Mesodermal cell (in vitro differentiated cells): ENCODE measurements around the gene PRRC2C.
"Not testable (repeated sequence)": the region's sequence is repeated elsewhere in the genome, so short reads cannot be mapped to it uniquely, and the experiment has no call there.

Experiments
- H3K27ac ChIP-seq: 2 replicates; pipeline ENCODE4 v1.7.0; 2013; ENCODE audit warnings: mild to moderate bottlenecking, low read depth, low read length, moderate library complexity; ENCODE audit not compliant: severe bottlenecking
- H3K36me3 ChIP-seq: 2 replicates; pipeline ENCODE4 v1.7.1; 2013; ENCODE audit warnings: mild to moderate bottlenecking, low read length, moderate library complexity; ENCODE audit not compliant: control insufficient read depth, insufficient read depth
- H3K4me1 ChIP-seq: one replicate; pipeline ENCODE4 v1.7.1; 2013; ENCODE audit warnings: mild to moderate bottlenecking, low read length; ENCODE audit not compliant: insufficient read depth, control insufficient read depth, poor library complexity, severe bottlenecking
- H3K4me3 ChIP-seq: 2 replicates; pipeline ENCODE4 v1.7.0; 2013; ENCODE audit warnings: low read length, control low read depth, mild to moderate bottlenecking; ENCODE audit not compliant: insufficient read depth, poor library complexity, severe bottlenecking; ENCODE audit errors: extremely low read depth
- H3K9me3 ChIP-seq: 2 replicates; pipeline ENCODE4 v1.7.1; 2013; ENCODE audit warnings: mild to moderate bottlenecking, low read length, moderate library complexity; ENCODE audit not compliant: control insufficient read depth
- WGBS, 2 experiments: methylation state at CpG; one replicate each; pipeline ENCODE4 v1.1.5; 2013; ENCODE audit warnings: missing lambda C conversion rate in 2 of 2; ENCODE audit not compliant: insufficient coverage in 2 of 2; 5-methylcytosine and 5-hydroxymethylcytosine counted together

The PRRC2C gene

DNA sequence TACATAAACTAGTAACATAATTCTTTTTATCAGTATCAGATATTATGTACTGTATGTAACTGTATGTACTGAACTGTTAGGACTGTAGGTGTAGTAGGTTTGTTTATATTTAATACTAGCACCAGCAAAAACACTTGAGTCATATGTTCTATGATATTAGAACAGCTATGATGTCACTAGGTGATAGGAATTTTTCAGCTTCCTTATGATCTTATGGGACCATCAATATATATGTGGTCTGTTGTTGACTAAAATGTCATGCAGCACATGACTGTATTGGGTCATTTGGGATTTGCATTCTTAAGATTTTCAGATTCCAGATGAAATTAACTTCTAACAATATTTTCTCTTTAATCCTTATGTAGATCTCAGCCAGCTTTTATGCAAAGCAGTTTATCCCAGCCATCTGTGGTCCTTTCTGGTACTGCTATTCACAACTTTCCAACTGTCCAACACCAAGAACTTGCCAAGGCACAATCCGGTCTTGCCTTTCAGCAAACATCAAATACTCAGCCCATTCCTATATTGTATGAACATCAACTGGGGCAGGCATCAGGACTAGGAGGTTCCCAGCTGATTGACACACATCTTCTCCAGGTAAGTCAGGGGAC lies 98.4 kb downstream of the PRRC2C start:
- no peaks in the 10 kb centered on the region for H3K9me3 ChIP-seq
- no peak overlapping the region for H3K4me3 ChIP-seq
- no peaks in the 10 kb centered on the region for H3K4me1 ChIP-seq
- peaks cover 87% of the 10 kb centered on the region for H3K36me3 ChIP-seq
- H3K27ac ChIP-seq: no peak overlapping the region
- WGBS, 2 experiments: 100% methylated on average over 1 of the region's 1 CpG

DNA sequence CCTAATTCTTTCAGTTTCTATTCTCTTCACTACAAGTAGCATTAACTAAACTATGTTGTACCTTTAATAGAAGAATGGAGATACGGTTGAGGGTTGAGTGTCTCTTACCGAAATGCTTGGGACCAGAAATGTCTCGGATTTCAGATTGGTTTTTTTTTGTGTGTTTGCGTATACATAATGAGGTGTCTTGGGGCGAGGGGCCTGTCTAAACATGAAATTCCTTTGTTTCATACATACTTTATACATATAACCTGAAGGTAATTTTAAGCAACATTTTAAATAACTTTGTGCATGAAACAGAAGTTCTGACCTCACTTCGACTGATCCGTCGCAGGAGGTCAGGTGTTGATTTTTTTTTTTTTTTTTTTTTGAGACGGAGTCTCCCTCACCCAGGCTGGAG lies 100.4 kb downstream of the PRRC2C start:
- Histone ChIP-seq H3K36me3 (peaks cover 84% of the 10 kb centered on the region), H3K27ac (no peak overlapping the region), H3K4me1 (no peaks in the 10 kb centered on the region), H3K9me3 (no peaks in the 10 kb centered on the region), H3K4me3 (no peak overlapping the region)
- no CpG with 5 or more reads among the region's 9 CpGs for whole genome bisulfite sequencing, 2 experiments

- WGBS, 2 experiments: 83 to 100% methylated on average over 1 of the region's 2 CpGs
- H3K4me3 ChIP-seq: no peak overlapping the region
- no peak overlapping the region for H3K27ac ChIP-seq
- peaks cover 88% of the 10 kb centered on the region for H3K36me3 ChIP-seq
- no peaks in the 10 kb centered on the region for H3K9me3 ChIP-seq
- no peaks in the 10 kb centered on the region for H3K4me1 ChIP-seq
Observed at GRCh38 chr1:171588230-171588629, 102.9 kb downstream of the PRRC2C start.

GRCh38 chr1:171590022-171590421 lies 104.7 kb downstream of the PRRC2C start:
- no CpG with 5 or more reads among the region's 1 CpG for WGBS, 2 experiments
- Histone ChIP-seq H3K4me3 (no peak overlapping the region), H3K9me3 (no peaks in the 10 kb centered on the region), H3K4me1 (no peaks in the 10 kb centered on the region), H3K27ac (no peak overlapping the region), H3K36me3 (peaks cover 88% of the 10 kb centered on the region)

DNA sequence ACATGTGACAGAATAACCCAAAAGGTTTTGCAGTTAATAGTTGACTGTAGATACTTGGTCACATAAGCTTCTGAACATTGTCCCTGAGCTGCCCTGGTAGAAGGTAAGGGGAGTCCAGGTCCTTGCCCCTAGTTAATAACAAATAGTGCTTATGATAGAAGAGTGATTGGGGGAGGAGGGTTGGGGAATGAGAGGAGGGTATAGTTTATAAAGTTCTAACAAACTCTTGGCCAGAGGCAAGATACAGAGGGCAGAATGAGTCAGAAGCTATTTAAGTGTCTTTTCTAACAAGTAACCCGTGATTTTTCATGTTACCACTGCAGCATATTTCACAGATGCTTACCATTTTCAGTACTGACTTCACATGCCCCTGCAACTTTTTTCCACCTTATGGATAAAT lies 110.0 kb downstream of the PRRC2C start:
- H3K27ac ChIP-seq: no peak overlapping the region
- H3K36me3 ChIP-seq: peaks cover 51% of the 10 kb centered on the region
- H3K4me3 ChIP-seq: no peak overlapping the region
- 80% methylated on average over 1 of the region's 1 CpG; no CpG with 5 or more reads in 1 of the 2 experiments for WGBS, 2 experiments
- no peaks in the 10 kb centered on the region for H3K4me1 ChIP-seq
- H3K9me3 ChIP-seq: no peaks in the 10 kb centered on the region

GRCh38 chr1:171596119-171596518 lies 110.8 kb downstream of the PRRC2C start:
- no peaks in the 10 kb centered on the region for H3K4me1 ChIP-seq
- no peak overlapping the region for H3K27ac ChIP-seq
- no peak overlapping the region for H3K4me3 ChIP-seq
- 100% methylated on average over 1 of the region's 1 CpG; no CpG with 5 or more reads in 1 of the 2 experiments for WGBS, 2 experiments
- peaks cover 43% of the 10 kb centered on the region for H3K36me3 ChIP-seq
- no peaks in the 10 kb centered on the region for H3K9me3 ChIP-seq

DNA sequence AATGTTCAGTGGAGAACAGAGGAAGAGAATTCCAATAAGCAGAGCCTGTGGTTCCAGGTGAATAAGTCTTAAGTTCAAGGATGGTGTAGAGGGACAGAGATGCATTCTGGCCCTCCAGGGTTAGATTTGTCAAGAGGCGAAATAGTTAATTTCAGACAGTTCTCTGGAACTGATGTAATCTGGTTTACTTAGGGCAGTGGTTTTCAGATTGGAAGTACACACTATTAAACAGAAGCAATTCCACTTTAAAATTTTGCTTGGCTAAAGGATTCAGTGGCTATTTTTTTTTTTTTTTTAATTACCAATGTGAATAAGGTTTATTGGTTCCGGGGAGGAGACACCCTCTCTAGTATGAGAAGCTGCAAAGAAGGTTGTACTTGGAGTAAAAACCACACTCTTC lies 111.4 kb downstream of the PRRC2C start:
- no peaks in the 10 kb centered on the region for H3K9me3 ChIP-seq
- WGBS, 2 experiments: 100% methylated on average over 1 of the region's 2 CpGs; no CpG with 5 or more reads in 1 of the 2 experiments
- no peaks in the 10 kb centered on the region for H3K4me1 ChIP-seq
- no peak overlapping the region for H3K4me3 ChIP-seq
- H3K36me3 ChIP-seq: peaks cover 37% of the 10 kb centered on the region
- H3K27ac ChIP-seq: no peak overlapping the region

GRCh38 chr1:171597203-171597602 lies 111.9 kb downstream of the PRRC2C start:
- H3K27ac ChIP-seq: no peak overlapping the region
- no peaks in the 10 kb centered on the region for H3K4me1 ChIP-seq
- 100% methylated on average over 1 of the region's 1 CpG; no CpG with 5 or more reads in 1 of the 2 experiments for WGBS, 2 experiments
- peaks cover 32% of the 10 kb centered on the region for H3K36me3 ChIP-seq
- no peaks in the 10 kb centered on the region for H3K9me3 ChIP-seq
- no peak overlapping the region for H3K4me3 ChIP-seq

DNA sequence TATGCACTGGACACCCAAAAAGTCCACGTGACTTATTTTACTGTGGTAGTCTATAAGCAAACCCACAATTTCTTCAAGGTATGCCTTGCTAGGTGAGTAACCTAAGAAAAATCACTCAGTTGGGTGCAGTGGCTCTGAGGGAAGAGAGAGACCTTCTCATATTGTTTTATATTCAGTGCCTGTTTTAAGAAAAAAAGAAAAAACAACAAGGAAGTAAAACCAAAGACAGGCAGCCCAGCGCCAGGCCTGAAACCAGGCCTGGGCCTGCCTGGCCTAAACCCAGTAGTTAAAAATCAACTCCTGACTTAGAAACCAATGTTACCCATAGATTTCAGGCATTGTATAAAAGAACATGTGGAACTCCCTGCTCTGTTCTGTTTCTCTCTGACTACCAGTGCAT lies 115.0 kb downstream of the PRRC2C start:
- H3K4me3 ChIP-seq, H3K9me3 ChIP-seq, H3K4me1 ChIP-seq, H3K36me3 ChIP-seq, H3K27ac ChIP-seq: not testable (repeated sequence)
- WGBS, 2 experiments: 83 to 100% methylated on average over 1 to 2 of the region's 2 CpGs

DNA sequence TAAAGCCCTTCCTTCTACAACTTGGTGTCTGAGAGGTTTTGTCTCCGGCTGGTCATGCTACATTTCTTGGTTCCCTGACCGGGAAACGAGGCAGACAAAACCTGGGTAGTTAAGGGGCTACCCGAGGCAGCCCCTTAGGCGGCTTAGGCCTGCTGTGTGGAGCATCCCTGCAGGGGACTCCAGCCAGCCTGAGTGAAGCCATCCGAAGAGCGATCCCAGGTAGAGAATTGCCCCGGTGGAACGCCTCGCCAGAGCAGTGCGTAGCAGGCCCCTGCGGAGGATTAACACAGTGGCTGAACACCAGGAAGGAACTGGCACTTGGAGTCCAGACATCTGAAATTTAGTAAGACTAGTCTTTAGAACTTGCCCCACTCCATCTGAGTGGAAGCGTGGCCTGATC lies 115.5 kb downstream of the PRRC2C start:
- Histone ChIP-seq H3K4me1 (no peaks in the 10 kb centered on the region), H3K9me3 (no peaks in the 10 kb centered on the region), H3K36me3 (no peaks in the 10 kb centered on the region), H3K27ac (no peak overlapping the region), H3K4me3 (no peak overlapping the region)
- WGBS, 2 experiments: 88 to 93% methylated on average over 9 to 10 of the region's 13 CpGs

DNA sequence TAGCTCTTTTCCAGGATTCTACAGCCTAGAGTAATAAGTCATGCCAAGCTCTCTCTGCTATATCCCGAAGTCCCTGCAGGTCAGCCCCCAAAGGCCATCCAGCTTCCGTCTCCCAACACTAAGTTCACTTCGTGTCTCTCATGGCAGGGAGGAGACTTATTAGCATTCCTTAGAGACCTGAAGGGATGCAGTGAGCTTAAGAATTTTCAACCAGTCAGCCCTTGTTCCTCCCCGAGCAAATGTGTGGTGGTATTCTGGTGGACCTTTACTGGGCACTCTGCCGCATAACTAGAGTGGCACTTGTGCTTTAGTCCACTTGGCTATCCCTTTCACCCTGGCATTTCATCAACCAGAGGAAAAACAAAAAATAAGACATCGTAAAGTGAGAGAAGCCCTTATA lies 117.7 kb downstream of the PRRC2C start:
- not testable (repeated sequence) for H3K4me1 ChIP-seq, H3K4me3 ChIP-seq, H3K9me3 ChIP-seq, H3K36me3 ChIP-seq, H3K27ac ChIP-seq
- WGBS, 2 experiments: 80 to 87% methylated on average over 2 to 3 of the region's 6 CpGs
